Upper lobe of right lung (tissue), 1 donor: ENCODE measurements around the gene GALNT3. TPM values are rescaled to one million over a fixed set of nuclear protein-coding genes. Genes with fewer than 3 reads are reported as not detected.

Source experiments
- ATAC-seq: fragments of 200-7000 bp; cut with Tn5 transposase; one replicate; pipeline ENCODE4 v1.9.1; 2020; ENCODE audit warnings: mild to moderate bottlenecking, moderate library complexity
- DNase-seq: peaks from one replicate; pipeline ENCODE4 v3.0.0-alpha.2; 2020
- H3K27ac ChIP-seq: fragments of 200-600 bp; one replicate; pipeline ENCODE4 v1.8.0; 2022
- H3K27me3 ChIP-seq: fragments of 200-600 bp; one replicate; pipeline ENCODE4 v1.8.0; 2022; ENCODE audit warnings: mild to moderate bottlenecking
- H3K36me3 ChIP-seq: fragments of 200-600 bp; one replicate; pipeline ENCODE4 v1.8.0; 2022
- H3K4me1 ChIP-seq: fragments of 200-600 bp; one replicate; pipeline ENCODE4 v1.8.0; 2022
- H3K4me3 ChIP-seq: fragments of 200-600 bp; one replicate; pipeline ENCODE4 v1.8.0; 2022; ENCODE audit warnings: mild to moderate bottlenecking
- H3K9me3 ChIP-seq: fragments of 200-600 bp; one replicate; pipeline ENCODE4 v1.8.0; 2022
- intact Hi-C: fragments of 100-400 bp; cut with DNase I; formaldehyde crosslinking; loops from one replicate; pipeline ENCODE4 v1.11.0; 2022
- total RNA-seq: library from RNA; stranded (reverse); fragmentation: NEBNext Ultra II Directional; extraction: Animal tissue kit (Norgen Biotek cat#: 25700); gene quantifications from one replicate; pipeline ENCODE4 v1.2.1, GENCODE V29; 2021
- TF ChIP-seq, protein P1 (sequence below): fragments of 200-600 bp; IDR thresholded peaks from one replicate; pipeline ENCODE4 v1.8.0; 2022; ENCODE audit warnings: antibody characterized with exemption
- donor health status: DM: no; HTN: yes; CAD: no; lungs with severe emphysema.

GALNT3 gene
- total RNA-seq, 1 donor from 2014 or later: 25.8 TPM

DNA sequence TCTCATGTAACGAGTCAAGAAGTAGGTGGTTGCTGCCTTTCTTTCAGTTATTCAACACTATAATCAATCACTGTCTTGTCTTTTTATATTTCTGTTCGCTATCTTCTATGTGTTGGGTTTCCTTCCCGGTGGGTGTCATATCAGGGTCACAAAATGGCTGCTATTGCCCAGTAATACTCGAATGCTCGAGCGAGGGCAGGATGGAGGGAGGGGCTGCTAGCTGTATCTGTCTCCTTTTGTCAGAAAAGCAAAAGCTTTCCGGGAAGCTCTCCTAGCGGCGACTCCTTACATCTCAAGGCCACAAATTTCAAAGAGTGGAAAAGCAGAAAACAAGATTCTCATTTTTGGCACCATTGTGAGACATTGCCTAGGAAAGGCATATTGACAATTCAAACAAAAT is 16.4 kb upstream of the GALNT3 start:
- TF ChIP-seq, protein P1, sequence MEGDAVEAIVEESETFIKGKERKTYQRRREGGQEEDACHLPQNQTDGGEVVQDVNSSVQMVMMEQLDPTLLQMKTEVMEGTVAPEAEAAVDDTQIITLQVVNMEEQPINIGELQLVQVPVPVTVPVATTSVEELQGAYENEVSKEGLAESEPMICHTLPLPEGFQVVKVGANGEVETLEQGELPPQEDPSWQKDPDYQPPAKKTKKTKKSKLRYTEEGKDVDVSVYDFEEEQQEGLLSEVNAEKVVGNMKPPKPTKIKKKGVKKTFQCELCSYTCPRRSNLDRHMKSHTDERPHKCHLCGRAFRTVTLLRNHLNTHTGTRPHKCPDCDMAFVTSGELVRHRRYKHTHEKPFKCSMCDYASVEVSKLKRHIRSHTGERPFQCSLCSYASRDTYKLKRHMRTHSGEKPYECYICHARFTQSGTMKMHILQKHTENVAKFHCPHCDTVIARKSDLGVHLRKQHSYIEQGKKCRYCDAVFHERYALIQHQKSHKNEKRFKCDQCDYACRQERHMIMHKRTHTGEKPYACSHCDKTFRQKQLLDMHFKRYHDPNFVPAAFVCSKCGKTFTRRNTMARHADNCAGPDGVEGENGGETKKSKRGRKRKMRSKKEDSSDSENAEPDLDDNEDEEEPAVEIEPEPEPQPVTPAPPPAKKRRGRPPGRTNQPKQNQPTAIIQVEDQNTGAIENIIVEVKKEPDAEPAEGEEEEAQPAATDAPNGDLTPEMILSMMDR: no peak

DNA sequence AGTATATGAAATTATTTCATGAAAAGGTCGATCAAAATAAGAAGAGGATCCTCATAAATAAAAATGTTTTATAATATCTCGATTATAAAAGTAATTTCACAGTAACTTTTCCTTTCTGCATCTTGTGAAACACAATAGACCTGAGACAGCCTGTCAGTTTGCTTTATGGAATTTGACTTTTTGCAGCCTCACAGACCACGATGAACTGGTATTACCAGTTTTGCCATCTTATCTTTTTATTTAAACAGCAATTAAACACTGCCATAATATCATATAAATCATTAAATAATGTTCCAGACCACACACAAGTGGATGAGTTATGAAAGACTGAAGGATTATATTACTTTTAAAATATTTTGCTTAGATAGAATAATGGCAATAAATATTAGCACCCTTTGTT is 10.7 kb upstream of the GALNT3 start:
- no peak for DNase-seq
- Histone ChIP-seq H3K27me3 (no peaks in the 10 kb centered on the region), H3K4me3 (no peak overlapping the region), H3K9me3 (no peaks in the 10 kb centered on the region), H3K36me3 (no peaks in the 10 kb centered on the region), H3K27ac (no peak overlapping the region), H3K4me1 (no peaks in the 10 kb centered on the region)
- TF ChIP-seq, protein P1: no peak
- peak; percentile 21 for ATAC-seq
- intact Hi-C loops: no loop called here

More for the DNA sequence above, 16.4 kb upstream of the GALNT3 start:
- Histone ChIP-seq H3K4me1 (no peaks in the 10 kb centered on the region), H3K9me3 (no peaks in the 10 kb centered on the region), H3K27ac (no peak overlapping the region), H3K4me3 (no peak overlapping the region), H3K36me3 (no peaks in the 10 kb centered on the region), H3K27me3 (no peaks in the 10 kb centered on the region)
- intact Hi-C loops: no loop called here
- DNase-seq (no peak), ATAC-seq (no peak)

DNA sequence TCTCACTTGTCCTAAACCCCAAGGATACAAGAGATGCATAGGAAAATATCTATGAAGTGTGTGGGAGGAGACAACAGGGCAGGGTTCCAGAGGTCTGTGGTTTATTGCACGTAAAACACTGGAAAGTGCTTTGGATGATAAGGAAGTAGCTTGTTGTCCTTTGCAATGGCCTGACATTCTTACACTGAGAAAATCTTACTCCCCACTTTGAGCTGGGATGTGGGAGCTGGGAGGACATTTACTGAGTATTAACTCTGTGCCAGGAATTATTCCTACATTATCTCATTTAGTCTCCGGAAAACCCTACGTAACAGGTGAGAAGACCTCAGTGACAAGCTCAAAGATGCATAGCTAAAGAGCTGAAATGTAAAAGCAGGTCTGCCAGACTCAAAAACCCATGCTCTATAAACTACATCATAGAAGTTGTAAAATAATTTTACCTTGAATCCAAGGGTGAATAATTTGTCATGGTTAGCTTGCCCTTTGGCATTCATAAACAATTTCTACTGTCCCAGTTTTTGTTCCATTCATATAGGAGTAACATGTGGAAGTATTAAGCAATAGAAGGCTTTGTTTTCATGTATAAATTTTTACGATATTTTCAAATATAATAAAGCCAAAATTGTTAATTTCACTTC is 9.2 kb upstream of the GALNT3 start:
- H3K4me1 ChIP-seq: no peaks in the 10 kb centered on the region
- no peak overlapping the region for H3K4me3 ChIP-seq
- DNase-seq (no peak), ATAC-seq (no peak)
- no peak overlapping the region for H3K27ac ChIP-seq
- H3K27me3 ChIP-seq: no peaks in the 10 kb centered on the region
- intact Hi-C loops: no loop called here
- no peaks in the 10 kb centered on the region for H3K9me3 ChIP-seq
- H3K36me3 ChIP-seq: no peaks in the 10 kb centered on the region
- TF ChIP-seq, protein P1: no peak

- Histone ChIP-seq H3K36me3 (no peaks in the 10 kb centered on the region), H3K27ac (no peak overlapping the region), H3K27me3 (no peaks in the 10 kb centered on the region), H3K4me1 (no peaks in the 10 kb centered on the region), H3K9me3 (no peaks in the 10 kb centered on the region), H3K4me3 (no peak overlapping the region)
- ATAC-seq: no peak
- intact Hi-C loops: no loop called here
- no peak for DNase-seq
- TF ChIP-seq, protein P1: no peak
Measured at GRCh38 chr2:165801176-165801575, 7.1 kb upstream of the GALNT3 start.

GRCh38 chr2:165796819-165797530 is 2.9 kb upstream of the GALNT3 start:
- Histone ChIP-seq H3K9me3 (no peaks in the 10 kb centered on the region), H3K36me3 (no peaks in the 10 kb centered on the region), H3K4me3 (no peak overlapping the region), H3K27ac (no peak overlapping the region), H3K27me3 (no peaks in the 10 kb centered on the region), H3K4me1 (no peaks in the 10 kb centered on the region)
- ATAC-seq (no peak), DNase-seq (no peak)
- intact Hi-C loops: no loop called here
- TF ChIP-seq, protein P1: no peak
